Prostate gland (tissue), 2 donors: ENCODE data around the gene NDUFA13.

ENCODE experiments used
- POLR2A ChIP-seq: fragments of 450-650 bp; IDR thresholded peaks from one replicate; pipeline ENCODE4 v1.6.1; 2016; ENCODE audit warnings: antibody characterized with exemption, mild to moderate bottlenecking
- TF ChIP-seq, protein P1 (sequence below), 4 experiments: fragments of 200-600 bp in 2 of 4; fragments of 450-650 bp in 2 of 4; sonication (generic) in 2 of 4; IDR thresholded peaks; 1 replicate in 3 of 4; 2 replicates in 1 of 4; pipeline ENCODE4 v1.5.1; 2016 to 2019; ENCODE audit warnings: antibody characterized with exemption in 4 of 4, mild to moderate bottlenecking in 2 of 4, moderate library complexity in 2 of 4

DNA sequence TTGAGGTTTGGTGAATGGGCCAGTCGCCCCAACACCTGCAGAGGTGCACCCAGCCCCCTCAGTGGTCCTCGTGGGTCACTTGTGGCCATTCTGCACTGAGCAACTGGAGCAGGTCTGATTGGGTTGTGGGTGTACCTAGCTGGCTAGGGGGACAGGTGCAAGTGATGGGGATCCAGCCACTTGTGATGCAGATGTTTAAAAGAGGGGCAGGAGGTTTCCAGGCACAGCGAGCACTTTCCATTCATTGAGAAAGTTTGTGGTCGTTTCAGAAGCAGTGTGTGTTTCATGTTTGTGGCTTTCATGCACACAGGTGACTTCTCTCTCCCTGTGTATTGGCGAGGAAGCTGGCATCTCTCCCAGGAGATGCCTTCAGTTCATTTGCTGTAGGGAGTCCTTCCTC, 35.3 kb upstream of the NDUFA13 start:
- no peak for TF ChIP-seq POLR2A
- TF ChIP-seq, protein P1, sequence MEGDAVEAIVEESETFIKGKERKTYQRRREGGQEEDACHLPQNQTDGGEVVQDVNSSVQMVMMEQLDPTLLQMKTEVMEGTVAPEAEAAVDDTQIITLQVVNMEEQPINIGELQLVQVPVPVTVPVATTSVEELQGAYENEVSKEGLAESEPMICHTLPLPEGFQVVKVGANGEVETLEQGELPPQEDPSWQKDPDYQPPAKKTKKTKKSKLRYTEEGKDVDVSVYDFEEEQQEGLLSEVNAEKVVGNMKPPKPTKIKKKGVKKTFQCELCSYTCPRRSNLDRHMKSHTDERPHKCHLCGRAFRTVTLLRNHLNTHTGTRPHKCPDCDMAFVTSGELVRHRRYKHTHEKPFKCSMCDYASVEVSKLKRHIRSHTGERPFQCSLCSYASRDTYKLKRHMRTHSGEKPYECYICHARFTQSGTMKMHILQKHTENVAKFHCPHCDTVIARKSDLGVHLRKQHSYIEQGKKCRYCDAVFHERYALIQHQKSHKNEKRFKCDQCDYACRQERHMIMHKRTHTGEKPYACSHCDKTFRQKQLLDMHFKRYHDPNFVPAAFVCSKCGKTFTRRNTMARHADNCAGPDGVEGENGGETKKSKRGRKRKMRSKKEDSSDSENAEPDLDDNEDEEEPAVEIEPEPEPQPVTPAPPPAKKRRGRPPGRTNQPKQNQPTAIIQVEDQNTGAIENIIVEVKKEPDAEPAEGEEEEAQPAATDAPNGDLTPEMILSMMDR (IDR thresholded peaks at IDR 0.05): no peak
